ENCODE data around the gene KCNN4. TPM values are rescaled to one million over a fixed set of nuclear protein-coding genes. Genes with fewer than 3 reads are reported as not detected.

The KCNN4 gene
- total RNA-seq, 1 experiment from 2014 or later = not detected

DNA sequence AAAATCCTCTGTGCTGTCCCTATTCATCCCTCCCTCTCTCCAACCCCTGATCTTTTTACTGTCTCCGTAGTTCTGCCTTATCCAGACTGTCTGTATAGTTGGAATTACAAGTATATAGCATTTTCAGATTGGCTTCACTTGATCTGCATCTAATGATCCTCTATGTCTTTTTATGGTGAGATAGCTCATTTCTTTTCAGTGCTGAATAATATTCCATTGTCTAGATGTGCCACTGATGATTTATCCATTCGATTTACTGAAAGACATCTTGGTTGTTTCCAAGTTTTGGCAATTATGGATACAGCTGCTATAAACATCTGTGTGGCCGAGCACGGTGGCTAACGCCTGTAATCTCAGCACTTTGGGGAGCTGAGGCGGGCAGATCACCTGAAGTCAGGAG lies 45.8 kb downstream of the KCNN4 start:
- ChIA-PET POLR2A (ENCODE audit: low non-redundant PET) (no interaction called here), CTCF (no interaction called here)
- no peak for TF ChIP-seq EZH2 (IDR thresholded peaks at IDR 0.05; ENCODE audit: borderline replicate concordance, low read depth, low read length, poor library complexity, severe bottlenecking)
- intact Hi-C loops (cut with micrococcal nuclease; ENCODE audit: unreplicated experiment) = no loop called here
- no peak overlapping the region for H3K4me3 ChIP-seq (ENCODE audit: low read depth, low read length, poor library complexity, severe bottlenecking)
- no peak for DNase-seq (ENCODE audit: low spot score)
- H3K4me1 ChIP-seq (ENCODE audit: insufficient read depth, low read length, poor library complexity, severe bottlenecking) = no peaks in the 10 kb centered on the region
- H3K27ac ChIP-seq (ENCODE audit: low read depth, low read length, poor library complexity, severe bottlenecking) = no peak overlapping the region
- peaks cover 70% of the 10 kb centered on the region for H3K36me3 ChIP-seq (ENCODE audit: insufficient read depth, low read length, poor library complexity, severe bottlenecking)
- no peaks in the 10 kb centered on the region for H3K27me3 ChIP-seq (replicated peaks; ENCODE audit: insufficient read depth, low read depth, low read length, poor library complexity)
- TSS peak; percentile 17 for BruUV-seq (replicated peaks)
- H3K9me3 ChIP-seq (ENCODE audit: low read depth, low read length, poor library complexity, severe bottlenecking) = no peaks in the 10 kb centered on the region

DNA sequence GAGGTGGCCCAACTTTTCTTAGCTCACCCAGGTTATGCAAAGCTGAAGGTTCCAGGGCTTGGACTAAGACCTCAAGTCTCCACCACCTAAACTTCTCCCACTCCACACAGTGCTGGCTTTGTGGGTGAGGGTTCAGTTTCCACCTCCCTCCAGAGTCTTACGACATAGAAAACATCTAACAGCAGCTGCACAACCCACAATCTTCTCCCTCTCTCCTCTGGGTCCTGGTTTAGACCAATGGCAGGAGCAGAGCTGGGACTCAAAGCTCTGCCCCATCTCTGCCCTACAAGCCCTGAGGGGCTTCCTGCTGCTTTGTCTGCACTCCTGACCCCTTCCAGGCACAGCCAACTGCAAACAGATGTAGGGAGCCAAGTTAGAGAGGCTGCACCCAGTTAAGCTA lies 48.9 kb downstream of the KCNN4 start:
- Histone ChIP-seq H3K4me3 (ENCODE audit: low read depth, low read length, poor library complexity, severe bottlenecking) (no peak overlapping the region), H3K4me1 (ENCODE audit: insufficient read depth, low read length, poor library complexity, severe bottlenecking) (no peaks in the 10 kb centered on the region), H3K27me3 (replicated peaks; ENCODE audit: insufficient read depth, low read depth, low read length, poor library complexity) (no peaks in the 10 kb centered on the region), H3K36me3 (ENCODE audit: insufficient read depth, low read length, poor library complexity, severe bottlenecking) (peaks cover 45% of the 10 kb centered on the region), H3K27ac (ENCODE audit: low read depth, low read length, poor library complexity, severe bottlenecking) (no peak overlapping the region), H3K9me3 (ENCODE audit: low read depth, low read length, poor library complexity, severe bottlenecking) (no peaks in the 10 kb centered on the region)
- no TSS peak for BruUV-seq (replicated peaks)
- ChIA-PET POLR2A (ENCODE audit: low non-redundant PET) (no interaction called here), CTCF (no interaction called here)
- DNase-seq (ENCODE audit: low spot score) = no peak
- intact Hi-C loops (cut with micrococcal nuclease; ENCODE audit: unreplicated experiment) = no loop called here
- TF ChIP-seq EZH2 (IDR thresholded peaks at IDR 0.05; ENCODE audit: borderline replicate concordance, low read depth, low read length, poor library complexity, severe bottlenecking) = no peak
- TF ChIP-seq, protein P1, sequence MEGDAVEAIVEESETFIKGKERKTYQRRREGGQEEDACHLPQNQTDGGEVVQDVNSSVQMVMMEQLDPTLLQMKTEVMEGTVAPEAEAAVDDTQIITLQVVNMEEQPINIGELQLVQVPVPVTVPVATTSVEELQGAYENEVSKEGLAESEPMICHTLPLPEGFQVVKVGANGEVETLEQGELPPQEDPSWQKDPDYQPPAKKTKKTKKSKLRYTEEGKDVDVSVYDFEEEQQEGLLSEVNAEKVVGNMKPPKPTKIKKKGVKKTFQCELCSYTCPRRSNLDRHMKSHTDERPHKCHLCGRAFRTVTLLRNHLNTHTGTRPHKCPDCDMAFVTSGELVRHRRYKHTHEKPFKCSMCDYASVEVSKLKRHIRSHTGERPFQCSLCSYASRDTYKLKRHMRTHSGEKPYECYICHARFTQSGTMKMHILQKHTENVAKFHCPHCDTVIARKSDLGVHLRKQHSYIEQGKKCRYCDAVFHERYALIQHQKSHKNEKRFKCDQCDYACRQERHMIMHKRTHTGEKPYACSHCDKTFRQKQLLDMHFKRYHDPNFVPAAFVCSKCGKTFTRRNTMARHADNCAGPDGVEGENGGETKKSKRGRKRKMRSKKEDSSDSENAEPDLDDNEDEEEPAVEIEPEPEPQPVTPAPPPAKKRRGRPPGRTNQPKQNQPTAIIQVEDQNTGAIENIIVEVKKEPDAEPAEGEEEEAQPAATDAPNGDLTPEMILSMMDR (conservative IDR thresholded peaks at IDR 0.05; ENCODE audit: low read depth, low read length) = no peak

DNA sequence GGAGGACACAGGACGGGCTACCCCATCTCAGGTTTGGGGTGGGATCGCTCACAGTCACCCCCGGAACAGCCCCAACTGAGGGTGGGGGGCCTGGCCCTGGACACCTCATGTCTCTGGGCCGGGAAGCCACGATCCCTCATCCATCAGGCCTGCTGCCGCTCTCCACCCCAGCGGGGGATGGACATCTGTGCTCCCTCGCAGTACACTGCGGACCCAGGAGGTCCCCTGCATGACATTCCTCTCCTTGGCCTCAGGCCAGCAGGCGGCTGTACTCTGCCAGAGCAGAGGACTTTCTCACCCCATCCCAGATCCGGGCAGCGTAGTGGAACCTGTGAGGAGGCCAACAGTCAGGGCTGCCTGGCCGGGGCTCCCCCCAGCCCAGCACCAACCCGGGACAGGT lies 49.4 kb downstream of the KCNN4 start:
- Histone ChIP-seq H3K4me3 (ENCODE audit: low read depth, low read length, poor library complexity, severe bottlenecking) (no peak overlapping the region), H3K36me3 (ENCODE audit: insufficient read depth, low read length, poor library complexity, severe bottlenecking) (peaks cover 41% of the 10 kb centered on the region), H3K9me3 (ENCODE audit: low read depth, low read length, poor library complexity, severe bottlenecking) (no peaks in the 10 kb centered on the region), H3K27me3 (replicated peaks; ENCODE audit: insufficient read depth, low read depth, low read length, poor library complexity) (no peaks in the 10 kb centered on the region), H3K4me1 (ENCODE audit: insufficient read depth, low read length, poor library complexity, severe bottlenecking) (no peaks in the 10 kb centered on the region), H3K27ac (ENCODE audit: low read depth, low read length, poor library complexity, severe bottlenecking) (no peak overlapping the region)
- intact Hi-C loops (cut with micrococcal nuclease; ENCODE audit: unreplicated experiment) = no loop called here
- POLR2A ChIA-PET (ENCODE audit: low non-redundant PET) = no interaction called here
- no TSS peak for BruUV-seq (replicated peaks)
- TF ChIP-seq, protein P1 (conservative IDR thresholded peaks at IDR 0.05; ENCODE audit: low read depth, low read length) = no peak
- TF ChIP-seq EZH2 (IDR thresholded peaks at IDR 0.05; ENCODE audit: borderline replicate concordance, low read depth, low read length, poor library complexity, severe bottlenecking) = no peak
- DNase-seq (ENCODE audit: low spot score) = no peak
- CTCF ChIA-PET = no interaction called here

DNA sequence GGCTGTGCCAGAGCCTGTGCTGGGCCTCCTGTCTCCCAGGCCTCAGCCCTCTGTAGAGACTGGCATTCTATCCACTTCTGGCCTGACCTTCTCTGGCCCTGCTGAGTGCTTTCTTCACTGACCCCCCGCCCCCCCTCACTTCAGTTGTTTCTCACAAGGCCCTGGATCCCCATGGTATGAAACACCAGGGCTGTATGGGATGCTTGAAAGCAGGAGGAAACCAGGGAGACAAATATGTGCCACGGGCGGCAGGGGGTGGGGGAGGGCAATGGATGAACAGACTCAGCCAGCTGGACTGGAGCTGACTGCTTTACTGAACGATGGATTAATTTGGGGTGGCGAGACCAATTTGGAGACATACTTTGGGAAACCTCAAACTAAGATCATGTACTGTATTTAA lies 50.9 kb downstream of the KCNN4 start:
- Histone ChIP-seq H3K27me3 (replicated peaks; ENCODE audit: insufficient read depth, low read depth, low read length, poor library complexity) (no peaks in the 10 kb centered on the region), H3K4me3 (ENCODE audit: low read depth, low read length, poor library complexity, severe bottlenecking) (no peak overlapping the region), H3K36me3 (ENCODE audit: insufficient read depth, low read length, poor library complexity, severe bottlenecking) (peaks cover 36% of the 10 kb centered on the region), H3K4me1 (ENCODE audit: insufficient read depth, low read length, poor library complexity, severe bottlenecking) (no peaks in the 10 kb centered on the region), H3K27ac (ENCODE audit: low read depth, low read length, poor library complexity, severe bottlenecking) (no peak overlapping the region), H3K9me3 (ENCODE audit: low read depth, low read length, poor library complexity, severe bottlenecking) (no peaks in the 10 kb centered on the region)
- intact Hi-C loops (cut with micrococcal nuclease; ENCODE audit: unreplicated experiment) = no loop called here
- TF ChIP-seq EZH2 (IDR thresholded peaks at IDR 0.05; ENCODE audit: borderline replicate concordance, low read depth, low read length, poor library complexity, severe bottlenecking) = no peak
- TF ChIP-seq, protein P1 (conservative IDR thresholded peaks at IDR 0.05; ENCODE audit: low read depth, low read length) = no peak
- no TSS peak for BruUV-seq (replicated peaks)
- ChIA-PET CTCF (no interaction called here), POLR2A (ENCODE audit: low non-redundant PET) (no interaction called here)
- no peak for DNase-seq (ENCODE audit: low spot score)

Measured in A673 (cell line).